LoVo (cell line): ENCODE data around the gene GAS2L2.

Source experiments
- DNase-seq: peaks from one replicate; pipeline ENCODE4 v3.0.0-alpha.2; 2016; ENCODE audit warnings: low spot score

GAS2L2 gene

DNA sequence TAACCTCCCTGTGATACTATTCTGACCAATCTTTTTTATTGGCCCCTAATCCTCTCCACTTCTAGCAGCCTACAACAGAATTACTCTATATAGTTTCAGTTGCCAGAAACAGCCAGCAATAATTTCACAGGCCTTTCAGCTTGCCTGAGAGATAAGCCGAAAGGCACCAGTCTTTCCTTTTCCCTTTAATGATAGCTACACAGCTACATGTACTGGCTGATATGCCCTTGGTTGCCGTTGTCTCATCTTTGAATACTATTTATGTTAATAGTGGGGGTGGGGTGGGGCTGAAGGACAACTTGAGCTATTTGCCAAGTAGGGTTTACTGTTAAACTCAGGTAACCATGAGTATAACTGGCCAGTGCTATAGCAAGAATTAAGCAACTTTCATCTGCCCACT, 57.4 kb downstream of the GAS2L2 start:
- DNase-seq, result no peak

DNA sequence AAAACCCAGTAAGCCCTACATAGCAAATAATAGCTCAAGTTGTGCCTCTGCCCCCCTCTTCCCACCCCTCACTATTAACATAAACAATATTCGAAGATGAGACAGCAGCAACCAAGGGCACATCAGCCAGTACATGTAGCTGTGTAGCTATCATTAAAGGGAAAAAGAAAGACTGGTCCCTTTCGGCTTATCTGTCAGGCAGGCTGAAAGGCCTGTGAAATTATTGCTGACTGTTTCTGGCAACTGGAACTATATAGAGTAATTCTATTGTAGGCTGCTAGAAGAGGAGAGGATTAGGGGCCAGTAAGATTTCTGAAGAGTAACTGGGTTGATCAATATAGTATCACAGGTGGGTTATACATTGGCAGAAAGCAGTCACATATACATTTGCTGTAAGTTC, 58.1 kb downstream of the GAS2L2 start:
- no peak for DNase-seq
